Keratinocyte (primary cell): ENCODE measurements around the gene CHSY1.
"Not testable (repeated sequence)": the region's sequence is repeated elsewhere in the genome, so short reads cannot be mapped to it uniquely, and the experiment has no call there.

Source experiments
- CTCF ChIP-seq, 3 experiments: IDR thresholded peaks in 1 of 3; conservative IDR thresholded peaks in 1 of 3; optimal IDR thresholded peaks in 1 of 3; 2 replicates in 2 of 3; 3 replicates in 1 of 3; pipeline versions ENCODE3 to v1.5.1; 2011; ENCODE audit warnings: low read length in 3 of 3, mild to moderate bottlenecking in 3 of 3, moderate library complexity in 2 of 3, control low read depth in 1 of 3, inconsistent platforms in 1 of 3; ENCODE audit not compliant: insufficient read depth in 2 of 3; ENCODE audit errors: extremely low read depth in 1 of 3
- EZH2 ChIP-seq: IDR thresholded peaks from one replicate; pipeline ENCODE4 v1.6.1; 2012; ENCODE audit warnings: inconsistent platforms, mild to moderate bottlenecking, low read length, moderate library complexity

DNA sequence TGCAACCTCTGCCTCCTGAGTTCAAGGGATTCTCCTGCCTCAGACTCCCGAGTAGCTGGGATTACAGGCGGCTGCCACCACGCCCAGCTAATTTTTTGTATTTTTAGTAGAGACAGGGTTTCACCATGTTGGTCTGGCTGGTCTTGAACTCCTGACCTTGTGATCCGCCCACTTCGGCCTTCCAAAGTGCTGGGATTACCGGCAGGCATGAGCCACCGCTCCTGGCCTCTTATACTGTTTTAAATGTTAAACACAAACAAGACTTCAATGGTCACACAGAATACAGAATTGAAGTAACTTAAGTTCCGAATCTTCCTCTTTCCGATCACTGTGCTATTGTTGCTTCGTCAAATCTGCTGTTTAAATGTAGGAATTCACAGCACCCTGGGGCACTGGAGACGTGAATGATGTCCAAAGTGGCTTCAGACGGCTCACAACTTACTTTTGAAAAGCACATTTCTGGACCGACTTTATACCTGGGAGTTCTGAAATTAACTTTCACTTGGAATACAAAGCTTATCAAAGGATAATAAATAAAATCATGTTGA lies 125.9 kb downstream of the CHSY1 start:
- TF ChIP-seq CTCF (optimal IDR thresholded peaks at IDR 0.05 in 1 of 3, IDR thresholded peaks at IDR 0.05 in 1 of 3, conservative IDR thresholded peaks at IDR 0.05 in 1 of 3; ENCODE audit: extremely low read depth in 1 of 3, insufficient read depth in 2 of 3, low read length in 3 of 3); EZH2: not testable (repeated sequence)
